ENCODE data around the gene SUPT20H. TPM values are rescaled to one million over a fixed set of nuclear protein-coding genes. Genes with fewer than 3 reads are reported as not detected.

Gene SUPT20H
- total RNA-seq, 1 experiment from 2014 or later = 42.9 TPM

GRCh38 chr13:37075164-37075563 is 15.7 kb upstream of the SUPT20H start:
- ATAC-seq (no peak; the same call in 1 of the 2 replicates), DNase-seq (ENCODE audit: low read depth, low spot score) (no peak)
- Histone ChIP-seq H3K9me2 (ENCODE audit: insufficient read depth) (no peaks in the 10 kb centered on the region), H3K4me3 (replicated peaks in 1 of 2; ENCODE audit: low read depth in 1 of 2, low read length in 2 of 2) (no peak overlapping the region), H3K4me2 (ENCODE audit: low read length) (no peak overlapping the region), H2AFZ (ENCODE audit: low read depth, low read length, poor library complexity, severe bottlenecking) (no peak overlapping the region), H3K27me3 (ENCODE audit: insufficient read depth, low read length) (no peaks in the 10 kb centered on the region), H4K20me1 (ENCODE audit: insufficient read depth) (no peaks in the 10 kb centered on the region), H3K9me3 (ENCODE audit: control insufficient read depth in 1 of 2, insufficient read depth in 1 of 2, low read depth in 1 of 2, low read length in 2 of 2) (no peaks in the 10 kb centered on the region), H3K36me3 (ENCODE audit: control insufficient read depth in 1 of 2, insufficient read depth in 2 of 2, low read length in 2 of 2) (no peaks in the 10 kb centered on the region), H3K27ac (ENCODE audit: low read depth, low read length) (no peak overlapping the region), H3K79me2 (ENCODE audit: insufficient read depth, low read length) (no peaks in the 10 kb centered on the region), H3K9ac (ENCODE audit: low read length) (no peak overlapping the region), H3K4me1 (ENCODE audit: control insufficient read depth in 1 of 2, insufficient read depth in 2 of 2, low read length in 2 of 2) (no peaks in the 10 kb centered on the region)
- ChIA-PET POLR2A (interaction anchor here (0.8 kb wide), 1 partner anchor 75 kb away, joined by 3 read pairs; no protein-coding TSS in a partner anchor), RAD21 (ENCODE audit: low non-redundant PET in 1 of 2, low total read pairs in 2 of 2, uncharacterized antibody in 2 of 2, unreplicated experiment in 2 of 2) (no interaction called here), CTCF (no interaction called here)
- TF ChIP-seq, protein P1, sequence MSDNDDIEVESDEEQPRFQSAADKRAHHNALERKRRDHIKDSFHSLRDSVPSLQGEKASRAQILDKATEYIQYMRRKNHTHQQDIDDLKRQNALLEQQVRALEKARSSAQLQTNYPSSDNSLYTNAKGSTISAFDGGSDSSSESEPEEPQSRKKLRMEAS (IDR thresholded peaks at IDR 0.05) = no peak
- TF ChIP-seq ZBTB33 (IDR thresholded peaks at IDR 0.05; ENCODE audit: extremely low read depth, insufficient replicate concordance, low read length) = no peak
- TF ChIP-seq YY1 (IDR thresholded peaks at IDR 0.05; ENCODE audit: extremely low read depth, insufficient replicate concordance, low read depth, low read length) = no peak
- no peak for TF ChIP-seq ELF1 (IDR thresholded peaks at IDR 0.05; ENCODE audit: borderline replicate concordance, low read depth)
- no peak for TF ChIP-seq POLR2A (IDR thresholded peaks at IDR 0.05; ENCODE audit: borderline replicate concordance, extremely low read depth, insufficient read depth, insufficient read length)
- no peak for TF ChIP-seq RAD21 (IDR thresholded peaks at IDR 0.05; ENCODE audit: low read depth)
- no peak for TF ChIP-seq REST (IDR thresholded peaks at IDR 0.05; ENCODE audit: low read depth)
- no peak for TF ChIP-seq CTCF (IDR thresholded peaks at IDR 0.05 in 2 of 3, conservative IDR thresholded peaks at IDR 0.05 in 1 of 3; ENCODE audit: borderline replicate concordance in 1 of 3, insufficient read depth in 1 of 3, low read depth in 2 of 3, low read length in 2 of 3)
- TF ChIP-seq EZH2 (IDR thresholded peaks at IDR 0.05) = no peak
- TF ChIP-seq ZFX (IDR thresholded peaks at IDR 0.05) = no peak
- TF ChIP-seq POLR2AphosphoS5 (IDR thresholded peaks at IDR 0.05; ENCODE audit: low read depth, low read length) = no peak
- no peak for TF ChIP-seq CEBPB (IDR thresholded peaks at IDR 0.05; ENCODE audit: low read depth)
- TF ChIP-seq CBX3 (IDR thresholded peaks at IDR 0.05; ENCODE audit: low read depth) = no peak
- TF ChIP-seq, protein P2, sequence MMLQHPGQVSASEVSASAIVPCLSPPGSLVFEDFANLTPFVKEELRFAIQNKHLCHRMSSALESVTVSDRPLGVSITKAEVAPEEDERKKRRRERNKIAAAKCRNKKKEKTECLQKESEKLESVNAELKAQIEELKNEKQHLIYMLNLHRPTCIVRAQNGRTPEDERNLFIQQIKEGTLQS (IDR thresholded peaks at IDR 0.05) = no peak
- no peak for TF ChIP-seq EGR1 (IDR thresholded peaks at IDR 0.05; ENCODE audit: low read depth)
- BruUV-seq (replicated peaks) = no TSS peak
- intact Hi-C loops (cut with micrococcal nuclease) = loop anchor here (2.0 to 10.0 kb wide), 2 partner anchors 528 to 1270 kb away; partner anchors contain the start of gene UFM1
